ENCODE data around the gene SLC27A3.
"Not testable (repeated sequence)": the region's sequence is repeated elsewhere in the genome, so short reads cannot be mapped to it uniquely, and the experiment has no call there.

SLC27A3 gene

DNA sequence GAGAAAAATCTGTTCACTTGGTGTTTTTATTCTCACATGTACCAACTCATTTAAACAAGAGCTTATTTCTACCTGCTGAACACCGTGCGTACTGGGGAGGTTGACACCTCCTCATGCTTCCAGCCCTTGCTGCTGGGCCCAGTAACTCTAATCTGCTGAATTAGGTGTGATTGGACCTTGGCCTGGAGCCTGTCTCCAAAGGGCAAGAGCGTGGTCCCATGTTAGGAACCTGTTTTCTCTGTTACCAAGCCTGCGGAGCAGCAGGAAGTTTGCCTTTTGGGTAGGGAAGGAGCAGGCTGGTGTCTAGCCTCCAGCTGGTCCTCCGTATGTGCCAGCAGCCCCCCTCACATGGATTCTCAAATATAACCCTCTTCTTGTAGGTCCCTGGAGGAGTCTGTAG is 10.9 kb upstream of the SLC27A3 start:
- no peak for DNase-seq (ENCODE audit: low read depth)
- TF ChIP-seq MYC (IDR thresholded peaks at IDR 0.05; ENCODE audit: low read depth, low read length) (no peak), POLR2A (IDR thresholded peaks at IDR 0.05; ENCODE audit: extremely low read depth, insufficient read length) (no peak)
- TF ChIP-seq, protein P1, sequence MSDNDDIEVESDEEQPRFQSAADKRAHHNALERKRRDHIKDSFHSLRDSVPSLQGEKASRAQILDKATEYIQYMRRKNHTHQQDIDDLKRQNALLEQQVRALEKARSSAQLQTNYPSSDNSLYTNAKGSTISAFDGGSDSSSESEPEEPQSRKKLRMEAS (IDR thresholded peaks at IDR 0.05; ENCODE audit: low read depth, low read length), result no peak
- TF ChIP-seq, protein P2, sequence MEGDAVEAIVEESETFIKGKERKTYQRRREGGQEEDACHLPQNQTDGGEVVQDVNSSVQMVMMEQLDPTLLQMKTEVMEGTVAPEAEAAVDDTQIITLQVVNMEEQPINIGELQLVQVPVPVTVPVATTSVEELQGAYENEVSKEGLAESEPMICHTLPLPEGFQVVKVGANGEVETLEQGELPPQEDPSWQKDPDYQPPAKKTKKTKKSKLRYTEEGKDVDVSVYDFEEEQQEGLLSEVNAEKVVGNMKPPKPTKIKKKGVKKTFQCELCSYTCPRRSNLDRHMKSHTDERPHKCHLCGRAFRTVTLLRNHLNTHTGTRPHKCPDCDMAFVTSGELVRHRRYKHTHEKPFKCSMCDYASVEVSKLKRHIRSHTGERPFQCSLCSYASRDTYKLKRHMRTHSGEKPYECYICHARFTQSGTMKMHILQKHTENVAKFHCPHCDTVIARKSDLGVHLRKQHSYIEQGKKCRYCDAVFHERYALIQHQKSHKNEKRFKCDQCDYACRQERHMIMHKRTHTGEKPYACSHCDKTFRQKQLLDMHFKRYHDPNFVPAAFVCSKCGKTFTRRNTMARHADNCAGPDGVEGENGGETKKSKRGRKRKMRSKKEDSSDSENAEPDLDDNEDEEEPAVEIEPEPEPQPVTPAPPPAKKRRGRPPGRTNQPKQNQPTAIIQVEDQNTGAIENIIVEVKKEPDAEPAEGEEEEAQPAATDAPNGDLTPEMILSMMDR (IDR thresholded peaks at IDR 0.05; ENCODE audit: low read depth, low read length), result no peak
- no peak overlapping the region for H3K4me3 ChIP-seq (ENCODE audit: low read depth, low read length)

DNA sequence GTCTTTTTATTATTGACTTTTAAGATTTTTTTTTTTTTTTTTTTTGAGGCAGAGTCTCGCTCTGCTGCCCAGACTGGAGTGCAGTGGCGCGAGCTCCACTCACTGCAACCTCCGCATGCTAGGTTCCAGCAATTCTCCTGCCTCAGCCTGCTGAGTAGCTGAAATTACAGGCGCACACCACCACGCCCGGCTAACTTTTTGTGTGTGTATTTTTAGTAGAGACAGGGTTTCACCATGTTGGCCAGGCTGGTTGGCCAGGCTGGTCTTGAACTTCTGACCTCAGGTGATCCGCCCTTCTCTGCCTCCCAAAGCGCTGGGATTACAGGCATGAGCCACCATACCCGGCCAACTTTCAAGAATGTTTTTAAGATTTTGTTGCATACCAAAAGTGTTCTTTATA is 8.5 kb upstream of the SLC27A3 start:
- H3K4me3 ChIP-seq (ENCODE audit: low read depth, low read length); DNase-seq (ENCODE audit: low read depth): not testable (repeated sequence)

DNA sequence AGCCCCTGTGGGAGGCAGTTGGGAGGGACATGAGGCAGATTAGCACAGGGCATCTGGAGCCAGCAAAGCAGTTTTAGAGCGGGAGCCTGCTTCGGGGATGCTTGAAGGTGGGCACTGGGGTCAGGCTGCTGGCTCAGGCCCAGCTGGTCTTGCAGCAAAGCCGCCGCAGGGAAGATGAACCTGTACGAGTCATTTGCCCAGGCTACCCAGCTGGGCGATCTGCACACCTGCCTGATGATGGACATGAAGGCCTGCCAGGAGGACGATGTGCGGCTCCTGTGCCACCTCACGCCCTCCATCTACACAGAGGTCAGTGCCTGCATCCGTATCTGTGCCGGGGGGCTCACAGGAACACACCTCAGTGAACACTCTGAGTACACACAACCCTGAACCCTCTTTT is 7.7 kb upstream of the SLC27A3 start:
- TF ChIP-seq MYC (IDR thresholded peaks at IDR 0.05; ENCODE audit: low read depth, low read length) (no peak), POLR2A (IDR thresholded peaks at IDR 0.05; ENCODE audit: extremely low read depth, insufficient read length) (no peak)
- TF ChIP-seq, protein P1 (IDR thresholded peaks at IDR 0.05; ENCODE audit: low read depth, low read length), result no peak
- no peak for DNase-seq (ENCODE audit: low read depth)
- H3K4me3 ChIP-seq (ENCODE audit: low read depth, low read length), result no peak overlapping the region

DNA sequence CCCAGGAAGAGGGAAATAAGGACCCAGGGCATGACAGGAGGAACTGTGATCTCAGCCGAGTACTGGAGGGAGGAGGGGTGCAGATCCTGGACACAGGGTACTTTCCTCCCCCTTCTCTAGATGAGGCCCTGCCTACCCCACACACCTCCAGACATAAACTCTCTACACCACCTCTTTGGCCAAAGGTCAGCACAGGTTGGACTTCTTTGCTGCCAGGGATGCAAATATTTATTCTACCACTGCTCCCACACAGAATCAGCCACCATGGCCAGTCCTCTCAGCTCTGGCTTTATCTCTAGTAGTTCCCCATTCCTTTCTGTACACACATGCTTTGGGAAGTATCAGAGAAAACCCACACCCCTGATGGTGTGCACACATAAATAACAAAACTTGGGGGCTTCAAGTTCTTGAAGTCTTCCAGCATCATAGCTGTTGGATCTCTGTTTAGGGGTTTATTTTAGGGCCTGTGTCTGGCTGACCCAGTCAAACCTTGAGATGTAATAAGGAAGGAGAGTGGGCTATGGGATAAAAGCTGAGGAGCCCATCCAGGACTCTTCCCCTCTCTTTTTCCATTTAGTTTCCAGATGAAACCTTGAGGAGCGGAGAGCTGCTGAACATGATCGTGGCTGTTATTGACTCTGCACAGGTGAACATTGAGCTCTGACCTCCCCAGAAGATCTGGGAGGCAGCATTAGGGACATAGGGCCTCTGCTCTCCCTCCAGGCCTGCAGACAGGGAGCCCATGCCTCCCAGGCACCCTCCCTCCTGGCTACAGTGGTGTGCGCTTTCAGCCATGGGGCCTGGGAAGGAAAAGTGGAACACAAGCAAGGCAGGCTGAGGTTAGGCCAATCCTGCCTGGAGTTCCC is 6.7 kb upstream of the SLC27A3 start:
- no peak overlapping the region for H3K4me3 ChIP-seq (ENCODE audit: low read depth, low read length)
- no peak for TF ChIP-seq MYC (IDR thresholded peaks at IDR 0.05; ENCODE audit: low read depth, low read length)
- TF ChIP-seq POLR2A (IDR thresholded peaks at IDR 0.05; ENCODE audit: extremely low read depth, insufficient read length), result no peak
- TF ChIP-seq, protein P1 (IDR thresholded peaks at IDR 0.05; ENCODE audit: low read depth, low read length), result no peak
- TF ChIP-seq, protein P2 (IDR thresholded peaks at IDR 0.05; ENCODE audit: low read depth, low read length), result no peak
- no peak for DNase-seq (ENCODE audit: low read depth)

DNA sequence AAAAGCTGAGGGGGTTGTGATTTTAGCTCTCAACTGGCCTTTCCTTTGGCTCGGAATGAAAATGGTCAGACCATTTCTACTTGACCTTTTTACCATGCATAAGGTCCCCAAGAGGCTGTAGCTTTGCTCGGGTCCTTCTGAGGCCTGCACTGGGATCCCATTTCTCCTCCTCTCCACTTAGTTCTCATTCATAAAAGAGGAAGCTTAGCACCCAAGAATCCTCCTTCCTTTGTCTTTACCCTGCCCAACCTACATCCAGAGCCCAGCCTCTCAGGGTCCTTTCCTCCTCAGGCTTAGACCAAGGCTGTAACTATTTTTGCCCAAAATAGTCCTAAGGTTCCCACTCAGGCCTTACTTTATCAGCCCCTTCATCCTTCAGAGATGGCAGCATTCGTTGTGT is 6.0 kb upstream of the SLC27A3 start:
- no peak for TF ChIP-seq POLR2A (IDR thresholded peaks at IDR 0.05; ENCODE audit: extremely low read depth, insufficient read length)
- no peak for TF ChIP-seq MYC (IDR thresholded peaks at IDR 0.05; ENCODE audit: low read depth, low read length)
- TF ChIP-seq, protein P1 (IDR thresholded peaks at IDR 0.05; ENCODE audit: low read depth, low read length), result no peak
- TF ChIP-seq, protein P2 (IDR thresholded peaks at IDR 0.05; ENCODE audit: low read depth, low read length), result no peak
- peak; percentile 52 for DNase-seq (ENCODE audit: low read depth)
- H3K4me3 ChIP-seq (ENCODE audit: low read depth, low read length), result no peak overlapping the region

DNA sequence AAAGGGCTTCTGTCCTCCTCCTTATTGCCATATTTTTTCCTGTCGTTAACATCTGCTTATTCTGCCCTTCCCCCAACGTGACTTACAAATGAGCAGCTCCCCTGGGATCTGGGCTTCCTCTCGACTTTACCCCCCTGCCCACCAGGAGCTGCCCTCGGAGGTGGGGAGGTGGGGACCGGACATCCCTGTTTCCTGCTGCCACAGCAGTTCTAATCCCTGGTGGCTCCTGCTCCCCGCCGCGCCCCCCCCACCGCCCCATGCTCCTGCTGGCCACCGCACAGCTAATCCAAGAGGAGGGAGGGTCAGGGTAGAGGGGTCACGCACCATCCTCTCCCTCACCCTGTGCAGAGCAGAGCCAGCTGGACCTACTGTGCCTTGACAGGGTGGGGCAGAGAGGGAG is 4.4 kb upstream of the SLC27A3 start:
- no peak overlapping the region for H3K4me3 ChIP-seq (ENCODE audit: low read depth, low read length)
- no peak for TF ChIP-seq POLR2A (IDR thresholded peaks at IDR 0.05; ENCODE audit: extremely low read depth, insufficient read length)
- no peak for TF ChIP-seq MYC (IDR thresholded peaks at IDR 0.05; ENCODE audit: low read depth, low read length)
- TF ChIP-seq, protein P1 (IDR thresholded peaks at IDR 0.05; ENCODE audit: low read depth, low read length), result no peak
- TF ChIP-seq, protein P2 (IDR thresholded peaks at IDR 0.05; ENCODE audit: low read depth, low read length), result no peak
- DNase-seq (ENCODE audit: low read depth), result peak; percentile 87
